Activated CD4-positive, alpha-beta memory T cell treated with anti-CD3 and anti-CD28 coated beads, Interleukin-2, amount 10 ng/mL, durations not matched to agents 7 days and 5 days (primary cell): Measurements from ENCODE around the gene LHX5. TPM values are rescaled to one million over a fixed set of nuclear protein-coding genes. Genes with fewer than 3 reads are reported as not detected.

ENCODE experiments used
- CTCF ChIA-PET: fragments of 350-600 bp; sonication (Branson Sonifier 250); formaldehyde crosslinking; loops from one replicate; lab custom pipeline; 2021; ENCODE audit warnings: antibody characterized with exemption, inconsistent platforms; lab: Charles Lee
- POLR2A ChIA-PET: fragments of 350-600 bp; sonication (Branson Sonifier 250); formaldehyde crosslinking; loops from one replicate; lab custom pipeline; 2021; ENCODE audit warnings: antibody characterized with exemption; lab: Charles Lee
- DNase-seq: peaks from one replicate; pipeline ENCODE4 v3.0.0-alpha.2; 2020
- H3K27ac Mint-ChIP-seq: one replicate; pipeline ENCODE4 v1.8.0; 2021; ENCODE audit warnings: mild to moderate bottlenecking, mixed read lengths
- H3K27me3 Mint-ChIP-seq: one replicate; pipeline ENCODE4 v1.8.0; 2021; ENCODE audit warnings: mixed read lengths
- H3K36me3 Mint-ChIP-seq: one replicate; pipeline ENCODE4 v1.8.0; 2021; ENCODE audit warnings: low read depth, mixed read lengths
- H3K4me1 Mint-ChIP-seq: one replicate; pipeline ENCODE4 v1.8.0; 2021; ENCODE audit warnings: mixed read lengths
- H3K4me3 Mint-ChIP-seq: one replicate; pipeline ENCODE4 v1.8.0; 2021; ENCODE audit warnings: mild to moderate bottlenecking, mixed read lengths
- H3K9me3 Mint-ChIP-seq: one replicate; pipeline ENCODE4 v1.8.0; 2021; ENCODE audit warnings: mixed read lengths
- total RNA-seq, 2 experiments: library from RNA; stranded (reverse); gene quantifications; one replicate each; pipeline ENCODE4 v1.2.3, GENCODE V29; 2021

The LHX5 gene
- total RNA-seq, 2 experiments from 2014 or later: not detected

DNA sequence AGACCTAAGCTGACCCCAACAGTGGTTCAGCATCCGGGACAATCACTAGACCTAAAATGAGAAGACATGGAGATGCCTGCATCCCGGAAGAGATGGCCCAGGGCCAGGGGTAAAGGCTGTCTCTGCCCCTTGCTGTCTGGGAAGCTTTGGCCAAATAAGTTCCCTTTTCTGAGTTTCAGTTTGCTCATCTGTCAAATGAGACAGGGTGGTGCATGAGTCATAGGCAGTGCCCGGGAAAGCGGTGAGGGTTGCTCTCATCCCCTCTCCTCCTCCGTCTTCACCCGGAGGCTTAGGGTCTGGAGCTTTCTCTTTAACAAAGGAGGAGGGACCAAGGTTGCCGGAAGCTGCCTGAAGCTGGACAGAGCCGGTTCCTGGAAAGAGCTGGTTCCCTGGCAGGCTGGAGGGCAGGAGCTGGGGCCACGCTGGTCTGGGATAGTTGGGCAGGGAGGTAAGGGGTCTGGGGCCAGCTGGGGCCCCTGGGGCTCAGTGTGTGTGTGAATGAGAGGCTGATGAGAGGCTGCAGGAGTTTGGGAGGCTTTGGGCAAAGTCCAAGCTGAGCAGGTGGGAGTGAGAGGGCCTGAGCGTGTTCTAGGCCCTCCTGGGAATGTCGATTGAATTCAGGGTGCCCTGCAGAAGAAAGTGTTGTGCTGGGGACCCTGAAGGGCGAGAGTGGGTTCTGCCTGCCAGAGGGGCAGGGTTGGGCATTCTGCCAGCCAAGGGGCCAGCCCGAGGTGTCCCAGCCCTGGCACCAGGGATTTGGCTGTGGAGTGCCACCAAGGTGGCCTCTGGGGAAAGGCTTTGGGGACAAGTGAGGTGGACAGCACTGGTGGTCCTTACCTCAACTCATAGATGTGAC, 49.4 kb downstream of the LHX5 start, which contains the start of gene SDSL:
SDSL (plus strand) TSS at position 351 of the 856 bp plus-strand sequence. CDS start 5,603 bp downstream, outside the sequence.
- peak; percentile 41 for DNase-seq
- Mint-ChIP-seq H3K4me1 (peaks cover 10% of the 10 kb centered on the region), H3K4me3 (peak within 1 kb of the TSS; percentile 41), H3K9me3 (no peaks in the 10 kb centered on the region), H3K36me3 (no peaks in the 10 kb centered on the region), H3K27me3 (peaks cover 5% of the 10 kb centered on the region), H3K27ac (no peak within 1 kb of the TSS)
- CTCF ChIA-PET: interaction anchor here (1.2 kb wide), 1 partner anchor 111 kb away, joined by 3 read pairs; no protein-coding TSS in a partner anchor
- POLR2A ChIA-PET: no interaction called here

- peaks cover 10% of the 10 kb centered on the region for H3K4me1 Mint-ChIP-seq
- POLR2A ChIA-PET: no interaction called here
- CTCF ChIA-PET: no interaction called here
- no peak for DNase-seq
- no peaks in the 10 kb centered on the region for H3K36me3 Mint-ChIP-seq
- peaks cover 4% of the 10 kb centered on the region for H3K27me3 Mint-ChIP-seq
- H3K4me3 Mint-ChIP-seq: no peak overlapping the region
- H3K9me3 Mint-ChIP-seq: no peaks in the 10 kb centered on the region
- no peak overlapping the region for H3K27ac Mint-ChIP-seq
Observed at GRCh38 chr12:113420996-113421595, 50.6 kb downstream of the LHX5 start.

DNA sequence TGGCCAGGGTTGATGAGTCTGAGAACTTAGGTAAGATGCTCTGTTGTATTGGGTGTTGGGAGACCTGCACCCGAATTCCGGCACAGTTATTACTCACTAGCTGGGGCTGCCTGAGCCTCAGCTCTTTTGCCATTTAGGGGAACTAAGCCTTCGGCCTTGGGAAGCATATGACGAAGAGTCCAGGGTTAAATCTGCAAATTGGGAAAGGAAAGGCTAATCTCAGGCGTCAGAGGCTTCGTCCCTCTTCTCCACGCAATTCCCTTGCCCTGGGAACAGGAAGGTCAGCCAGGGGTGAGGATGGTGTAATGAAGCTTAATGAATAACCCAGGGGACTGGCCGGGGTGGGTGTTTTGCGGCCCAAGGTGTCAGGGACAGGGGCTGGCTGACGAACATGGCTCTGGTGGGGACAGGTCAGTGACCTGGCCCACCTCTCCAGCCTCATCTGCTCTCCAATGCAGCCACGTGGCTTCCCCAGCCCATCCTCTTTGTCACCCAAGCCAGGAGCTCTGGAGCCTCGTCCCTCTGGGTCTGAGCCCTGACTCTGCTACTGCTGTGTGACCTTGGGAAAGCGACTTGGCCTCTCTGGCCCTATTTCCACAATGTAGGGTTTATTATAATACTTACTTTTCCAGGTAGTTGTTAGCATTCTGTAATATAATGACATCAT, 53.3 kb downstream of the LHX5 start:
- Mint-ChIP-seq H3K9me3 (no peaks in the 10 kb centered on the region), H3K4me1 (peaks cover 10% of the 10 kb centered on the region), H3K27ac (no peak overlapping the region), H3K27me3 (peaks cover 6% of the 10 kb centered on the region), H3K4me3 (no peak overlapping the region), H3K36me3 (no peaks in the 10 kb centered on the region)
- CTCF ChIA-PET: no interaction called here
- POLR2A ChIA-PET: no interaction called here
- DNase-seq: no peak

- CTCF ChIA-PET: no interaction called here
- H3K27ac Mint-ChIP-seq: no peak overlapping the region
- DNase-seq: no peak
- no peaks in the 10 kb centered on the region for H3K36me3 Mint-ChIP-seq
- no peak overlapping the region for H3K4me3 Mint-ChIP-seq
- H3K27me3 Mint-ChIP-seq: peaks cover 7% of the 10 kb centered on the region
- H3K9me3 Mint-ChIP-seq: no peaks in the 10 kb centered on the region
- POLR2A ChIA-PET: no interaction called here
- H3K4me1 Mint-ChIP-seq: no peaks in the 10 kb centered on the region
Observed at GRCh38 chr12:113416091-113416754, 55.4 kb downstream of the LHX5 start.

DNA sequence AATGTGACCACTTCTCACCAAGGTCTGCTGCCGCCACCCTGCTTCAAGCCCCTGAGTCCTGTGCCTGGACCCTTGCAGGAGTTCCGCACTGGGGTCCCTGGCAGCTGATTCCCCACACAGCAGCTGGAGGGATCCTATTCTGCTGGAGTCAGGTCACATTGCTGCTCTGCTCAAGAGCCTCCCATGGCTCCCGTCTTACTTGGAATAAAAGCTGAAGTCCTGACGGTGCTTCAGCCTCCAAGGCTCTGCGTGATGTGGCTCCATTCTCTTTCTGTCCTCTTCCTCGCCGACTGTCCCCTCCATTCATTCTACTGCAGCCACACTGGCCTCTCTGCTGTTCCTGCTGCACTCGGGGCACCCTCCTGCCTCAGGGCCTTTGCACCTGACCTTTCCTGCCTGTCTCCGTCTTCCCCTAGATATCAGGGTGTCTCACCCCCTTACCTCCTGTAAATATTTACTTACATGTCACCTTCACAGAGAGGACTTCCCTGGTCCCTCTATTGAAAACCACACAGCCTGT, 57.1 kb downstream of the LHX5 start:
- CTCF ChIA-PET: interaction anchor here (1.4 kb wide), 1 partner anchor 11 kb away, joined by 6 read pairs; no protein-coding TSS in a partner anchor

GRCh38 chr12:113413488-113413939, 58.2 kb downstream of the LHX5 start:
- ChIA-PET POLR2A (no interaction called here), CTCF (interaction anchor here (0.8 to 1.4 kb wide), 2 partner anchors 12 to 48 kb away, joined by 3 to 6 read pairs; no protein-coding TSS in a partner anchor)
- no peaks in the 10 kb centered on the region for H3K36me3 Mint-ChIP-seq
- peaks cover 10% of the 10 kb centered on the region for H3K27me3 Mint-ChIP-seq
- DNase-seq: no peak
- no peaks in the 10 kb centered on the region for H3K9me3 Mint-ChIP-seq
- no peak overlapping the region for H3K27ac Mint-ChIP-seq
- H3K4me3 Mint-ChIP-seq: no peak overlapping the region
- no peaks in the 10 kb centered on the region for H3K4me1 Mint-ChIP-seq

More for the DNA sequence above, 57.1 kb downstream of the LHX5 start:
- POLR2A ChIA-PET: no interaction called here
- no peak overlapping the region for H3K27ac Mint-ChIP-seq
- peaks cover 10% of the 10 kb centered on the region for H3K27me3 Mint-ChIP-seq
- DNase-seq: no peak
- H3K36me3 Mint-ChIP-seq: no peaks in the 10 kb centered on the region
- no peaks in the 10 kb centered on the region for H3K4me1 Mint-ChIP-seq
- H3K9me3 Mint-ChIP-seq: no peaks in the 10 kb centered on the region
- no peak overlapping the region for H3K4me3 Mint-ChIP-seq

Other genes starting within 250 kb of the LHX5 start
- 10 to 100 TPM; 20.2 to 20.8 TPM for gene SLC8B1, start 136.8 kb downstream of the LHX5 start, total RNA-seq
- 10 to 100 TPM in 1 of 2 experiments, 1 to 10 TPM in 1; 9.9 to 10.9 TPM for gene PLBD2, start 113.3 kb downstream of the LHX5 start, total RNA-seq
- not detected for gene SDS, start 68.0 kb downstream of the LHX5 start, total RNA-seq
- not detected for gene SDSL, start 49.5 kb downstream of the LHX5 start, total RNA-seq